Body of pancreas (tissue), 4 donors: ENCODE data around the gene ICA1L. TPM values are rescaled to one million over a fixed set of nuclear protein-coding genes. Genes with fewer than 3 reads are reported as not detected.

Source experiments
- ATAC-seq: fragments of 150-250 bp; one replicate; pipeline ENCODE4 v1.9.1; 2016
- DNase-seq, 4 donors: peaks; one replicate each; pipeline ENCODE4 v3.0.0-alpha.2; 2019
- H3K27ac ChIP-seq, 4 donors: fragments of 200-600 bp; sonication (generic); 1 replicate in 3 of 4; 2 replicates in 1 of 4; pipeline versions ENCODE4 v1.5.1 to v1.6.1; 2016 to 2019; ENCODE audit warnings: mild to moderate bottlenecking in 1 of 4, mixed read lengths in 1 of 4, moderate library complexity in 1 of 4
- H3K27me3 ChIP-seq, 2 donors: fragments of 200-600 bp; sonication (generic); one replicate each; pipeline ENCODE4 v1.6.0; 2016; ENCODE audit warnings: mild to moderate bottlenecking in 1 of 2
- H3K36me3 ChIP-seq, 2 donors: fragments of 200-600 bp; sonication (generic); replicated peaks in 1 of 2; 2 replicates each; pipeline ENCODE4 v1.5.1; 2016; ENCODE audit warnings: low read depth in 2 of 2; ENCODE audit not compliant: insufficient read depth in 1 of 2
- H3K4me1 ChIP-seq: fragments of 200-600 bp; sonication (generic); one replicate; pipeline ENCODE4 v1.6.0; 2016
- H3K4me3 ChIP-seq, 2 donors: fragments of 200-600 bp; sonication (generic); 1 replicate in 1 of 2; 2 replicates in 1 of 2; pipeline ENCODE4 v1.5.1; 2016 to 2019
- H3K9me3 ChIP-seq, 3 donors: fragments of 200-600 bp; sonication (generic); 1 replicate in 2 of 3; 2 replicates in 1 of 3; pipeline ENCODE4 v1.5.1; 2016
- POLR2A ChIP-seq, 3 donors: fragments of 450-650 bp; IDR thresholded peaks; one replicate each; pipeline ENCODE4 v1.6.1; 2016; ENCODE audit warnings: antibody characterized with exemption in 3 of 3, mild to moderate bottlenecking in 2 of 3
- WGBS, 2 donors: methylation state at CpG; one replicate each; pipeline ENCODE4 v1.1.5; 2017; 5-methylcytosine and 5-hydroxymethylcytosine counted together
- intact Hi-C: fragments of 100-400 bp; cut with DNase I; formaldehyde crosslinking; loops from one replicate; pipeline ENCODE4 v1.15.1; 2023
- total RNA-seq, 2 donors: library from RNA; depleted of rRNA; stranded (reverse); fragments of >200 nt; gene quantifications; one replicate each; pipeline ENCODE4 v1.1.0, GENCODE V29; 2016
- TF ChIP-seq, protein P1 (sequence below), 7 experiments: fragments of 450-650 bp in 4 of 7; fragments of 200-600 bp in 3 of 7; sonication (generic) in 3 of 7; IDR thresholded peaks; one replicate each; pipeline ENCODE4 v1.5.1; 2016 to 2019; ENCODE audit warnings: antibody characterized with exemption in 7 of 7

Gene ICA1L
- total RNA-seq, 2 donors from 2014 or later, result 6.7 to 34.6 TPM

DNA sequence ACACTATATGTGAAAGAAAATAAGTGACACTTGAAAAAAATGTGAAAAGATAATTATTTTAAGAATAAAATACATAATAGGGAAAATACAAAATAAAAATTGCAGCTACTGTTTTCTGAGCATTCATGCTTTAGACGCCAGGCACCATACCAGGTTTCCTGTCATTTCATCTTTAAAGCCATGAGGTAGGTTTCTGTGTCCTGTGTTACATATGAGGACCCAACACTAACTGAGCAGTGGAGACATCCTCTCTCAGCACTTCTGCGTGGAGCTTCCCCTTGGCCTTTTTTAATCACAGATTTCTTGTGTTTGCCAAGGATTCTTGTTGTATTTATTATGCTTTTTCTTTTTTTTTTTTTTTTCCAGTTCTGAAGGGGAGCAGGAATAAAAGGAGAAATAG lies 119.5 kb downstream of the ICA1L start:
- WGBS, 2 donors, result 85 to 90% methylated on average over 2 of the region's 2 CpGs
- Histone ChIP-seq H3K27me3 (no peaks in the 10 kb centered on the region), H3K4me1 (no peaks in the 10 kb centered on the region), H3K9me3 (peaks cover 0 to 2% (median 0%) of the 10 kb centered on the region in 3 donors), H3K27ac (no peak overlapping the region), H3K4me3 (no peak overlapping the region), H3K36me3 (no peaks in the 10 kb centered on the region)
- intact Hi-C loops, result no loop called here
- ATAC-seq (no peak), DNase-seq (no peak)
- TF ChIP-seq, protein P1, sequence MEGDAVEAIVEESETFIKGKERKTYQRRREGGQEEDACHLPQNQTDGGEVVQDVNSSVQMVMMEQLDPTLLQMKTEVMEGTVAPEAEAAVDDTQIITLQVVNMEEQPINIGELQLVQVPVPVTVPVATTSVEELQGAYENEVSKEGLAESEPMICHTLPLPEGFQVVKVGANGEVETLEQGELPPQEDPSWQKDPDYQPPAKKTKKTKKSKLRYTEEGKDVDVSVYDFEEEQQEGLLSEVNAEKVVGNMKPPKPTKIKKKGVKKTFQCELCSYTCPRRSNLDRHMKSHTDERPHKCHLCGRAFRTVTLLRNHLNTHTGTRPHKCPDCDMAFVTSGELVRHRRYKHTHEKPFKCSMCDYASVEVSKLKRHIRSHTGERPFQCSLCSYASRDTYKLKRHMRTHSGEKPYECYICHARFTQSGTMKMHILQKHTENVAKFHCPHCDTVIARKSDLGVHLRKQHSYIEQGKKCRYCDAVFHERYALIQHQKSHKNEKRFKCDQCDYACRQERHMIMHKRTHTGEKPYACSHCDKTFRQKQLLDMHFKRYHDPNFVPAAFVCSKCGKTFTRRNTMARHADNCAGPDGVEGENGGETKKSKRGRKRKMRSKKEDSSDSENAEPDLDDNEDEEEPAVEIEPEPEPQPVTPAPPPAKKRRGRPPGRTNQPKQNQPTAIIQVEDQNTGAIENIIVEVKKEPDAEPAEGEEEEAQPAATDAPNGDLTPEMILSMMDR (IDR thresholded peaks at IDR 0.05), result no peak
- TF ChIP-seq POLR2A (IDR thresholded peaks at IDR 0.05), result no peak

DNA sequence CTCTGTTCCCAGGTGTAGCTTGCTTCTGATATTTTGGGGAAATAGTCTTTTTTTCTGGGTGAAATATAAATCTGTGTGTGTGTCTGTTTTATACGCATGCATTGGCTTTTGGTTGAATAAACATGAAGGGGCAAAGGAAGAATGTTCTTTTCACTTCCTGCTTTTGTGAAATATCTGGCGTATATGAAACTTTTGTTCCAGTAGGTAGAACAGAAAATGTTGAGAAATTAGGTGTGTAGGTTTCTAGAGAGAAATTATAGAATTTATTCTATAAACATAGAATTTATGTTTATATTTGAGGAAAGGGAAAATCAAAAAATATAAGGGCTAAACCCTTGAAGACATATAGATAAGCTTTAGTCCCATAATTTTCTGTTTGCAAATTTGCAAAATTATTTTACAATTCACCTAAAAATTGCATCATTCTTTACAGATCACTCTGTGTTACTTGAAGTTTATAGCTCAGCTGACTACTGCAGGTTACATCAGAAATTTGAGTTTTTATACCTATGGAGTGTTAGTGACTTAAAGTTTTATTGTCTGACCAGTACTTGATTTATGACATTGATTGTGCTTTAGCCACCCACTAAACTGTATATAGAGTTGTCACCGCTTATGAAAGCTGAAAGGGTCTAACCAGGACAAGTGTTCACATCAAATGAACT lies 120.7 kb downstream of the ICA1L start:
- peaks cover 0 to 6% (median 0%) of the 10 kb centered on the region in 3 donors for H3K9me3 ChIP-seq
- H3K4me1 ChIP-seq, result no peaks in the 10 kb centered on the region
- 88 to 95% methylated on average over 3 of the region's 3 CpGs for WGBS, 2 donors
- no peak overlapping the region for H3K4me3 ChIP-seq
- no peak overlapping the region for H3K27ac ChIP-seq
- DNase-seq (no peak), ATAC-seq (no peak)
- H3K36me3 ChIP-seq, result no peaks in the 10 kb centered on the region
- no peak for TF ChIP-seq POLR2A (IDR thresholded peaks at IDR 0.05)
- TF ChIP-seq, protein P1 (IDR thresholded peaks at IDR 0.05), result no peak
- intact Hi-C loops, result no loop called here
- no peaks in the 10 kb centered on the region for H3K27me3 ChIP-seq

DNA sequence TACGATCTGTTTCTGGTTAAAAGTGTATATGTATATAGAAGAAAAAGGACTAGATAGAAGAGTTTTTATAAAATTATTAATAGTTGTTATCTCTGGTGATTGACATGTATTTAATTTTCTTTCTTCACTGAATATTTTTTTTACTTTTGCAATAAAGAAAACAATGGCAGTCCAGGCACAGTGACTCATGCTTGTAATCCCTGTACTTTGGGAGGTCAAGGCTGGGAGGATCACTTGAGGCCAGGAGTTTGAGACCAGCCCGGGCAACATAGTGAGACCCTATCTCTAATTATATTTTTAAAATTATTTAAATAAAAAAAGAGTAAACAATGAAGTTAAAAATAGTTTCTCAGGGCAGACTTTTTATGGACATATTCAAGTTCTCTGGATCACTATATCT lies 122.1 kb downstream of the ICA1L start:
- 62 to 67% methylated on average over 2 of the region's 2 CpGs for WGBS, 2 donors
- no peak overlapping the region for H3K27ac ChIP-seq
- H3K9me3 ChIP-seq, result peaks cover 0 to 6% (median 0%) of the 10 kb centered on the region in 3 donors
- H3K27me3 ChIP-seq, result no peaks in the 10 kb centered on the region
- DNase-seq (no peak), ATAC-seq (no peak)
- intact Hi-C loops, result no loop called here
- TF ChIP-seq, protein P1 (IDR thresholded peaks at IDR 0.05), result no peak
- no peak for TF ChIP-seq POLR2A (IDR thresholded peaks at IDR 0.05)
- no peak overlapping the region for H3K4me3 ChIP-seq
- H3K36me3 ChIP-seq, result no peaks in the 10 kb centered on the region
- no peaks in the 10 kb centered on the region for H3K4me1 ChIP-seq

DNA sequence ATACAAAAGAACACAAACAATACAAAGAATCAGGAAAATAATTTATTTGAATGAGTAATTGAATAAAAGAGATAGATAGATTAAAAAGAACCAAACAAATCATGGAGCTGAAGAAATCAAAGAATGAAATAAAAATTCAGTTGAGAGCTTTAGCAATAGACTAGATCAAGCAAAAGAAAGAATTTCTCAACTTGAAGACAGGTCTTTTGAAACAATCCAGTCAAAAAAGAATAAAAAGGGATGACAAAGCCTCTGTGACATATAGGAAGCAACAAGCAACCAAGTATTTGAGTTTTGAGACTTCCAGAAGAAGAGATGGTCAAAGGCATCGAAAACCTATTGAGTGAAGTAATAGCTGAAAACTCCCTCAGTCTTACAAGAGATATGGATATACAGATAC lies 128.0 kb downstream of the ICA1L start:
- H3K27ac ChIP-seq, result no peak overlapping the region
- H3K36me3 ChIP-seq, result peaks cover 0 to 1% of the 10 kb centered on the region in 2 donors
- TF ChIP-seq POLR2A (IDR thresholded peaks at IDR 0.05), result no peak
- TF ChIP-seq, protein P1 (IDR thresholded peaks at IDR 0.05), result no peak
- ATAC-seq (no peak), DNase-seq (no peak)
- H3K9me3 ChIP-seq, result peaks cover 0 to 6% (median 0%) of the 10 kb centered on the region in 3 donors
- no peaks in the 10 kb centered on the region for H3K27me3 ChIP-seq
- intact Hi-C loops, result no loop called here
- WGBS, 2 donors, result 91 to 100% methylated on average over 1 of the region's 1 CpG
- H3K4me1 ChIP-seq, result no peaks in the 10 kb centered on the region
- no peak overlapping the region for H3K4me3 ChIP-seq

DNA sequence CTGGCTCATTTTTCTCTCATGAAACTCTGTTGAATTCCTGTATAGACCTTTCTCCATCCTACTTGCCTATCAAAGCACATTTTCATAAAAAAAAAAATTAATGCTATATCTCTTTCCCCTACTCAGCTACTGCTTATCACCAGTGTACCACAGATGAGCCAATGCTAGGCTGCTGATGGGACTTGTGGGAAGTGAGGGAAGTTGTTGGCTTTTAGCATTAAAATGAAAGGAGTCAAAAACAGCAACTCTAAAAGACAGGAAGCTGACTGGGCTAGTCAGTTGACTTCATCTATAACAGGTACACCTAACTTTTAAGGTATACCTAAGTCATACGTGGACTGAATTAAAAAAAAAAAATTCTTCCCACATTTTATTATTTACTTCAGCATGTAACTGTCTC lies 134.7 kb downstream of the ICA1L start:
- H3K27ac ChIP-seq, result no peak overlapping the region
- no peaks in the 10 kb centered on the region for H3K27me3 ChIP-seq
- 95 to 100% methylated on average over 1 of the region's 1 CpG for WGBS, 2 donors
- DNase-seq, result no peak
- no peaks in the 10 kb centered on the region for H3K4me1 ChIP-seq
- H3K4me3 ChIP-seq, result no peak overlapping the region
- H3K9me3 ChIP-seq, result peaks cover 0 to 5% (median 0%) of the 10 kb centered on the region in 3 donors
- no peak for ATAC-seq
- intact Hi-C loops, result no loop called here
- peaks cover 0 to 3% of the 10 kb centered on the region in 2 donors for H3K36me3 ChIP-seq
- no peak for TF ChIP-seq POLR2A (IDR thresholded peaks at IDR 0.05)
- TF ChIP-seq, protein P1 (IDR thresholded peaks at IDR 0.05), result no peak
